Gastroesophageal sphincter (tissue), 4 donors: ENCODE results near the gene XXYLT1. TPM values are rescaled to one million over a fixed set of nuclear protein-coding genes. Genes with fewer than 3 reads are reported as not detected.
A peak's percentile ranks its signal among the peaks of the same experiment; 100 is the strongest.

ENCODE experiments used
- ATAC-seq: fragments of 150-250 bp; one replicate; pipeline ENCODE4 v1.9.1; 2016; ENCODE audit warnings: mild to moderate bottlenecking, moderate library complexity
- H3K27ac ChIP-seq, 4 donors: fragments of 200-600 bp; sonication (generic) in 3 of 4; 1 replicate in 3 of 4; 2 replicates in 1 of 4; pipeline ENCODE4 v1.5.1; 2016 to 2019
- H3K27me3 ChIP-seq: fragments of 200-600 bp; sonication (generic); one replicate; pipeline ENCODE4 v1.5.1; 2019
- H3K36me3 ChIP-seq, 2 donors: fragments of 200-600 bp; sonication (generic); one replicate each; pipeline ENCODE4 v1.5.1; 2019; ENCODE audit warnings: control low read depth in 1 of 2
- H3K4me1 ChIP-seq, 3 donors: fragments of 200-600 bp; sonication (generic); 1 replicate in 2 of 3; 2 replicates in 1 of 3; pipeline ENCODE4 v1.5.1; 2016 to 2019; ENCODE audit warnings: control low read depth in 2 of 3
- H3K4me3 ChIP-seq, 2 donors: fragments of 200-600 bp; sonication (generic); one replicate each; pipeline ENCODE4 v1.5.1; 2019; ENCODE audit warnings: mild to moderate bottlenecking in 1 of 2, moderate library complexity in 1 of 2
- H3K9me3 ChIP-seq, 3 donors: fragments of 200-600 bp; sonication (generic); one replicate each; pipeline ENCODE4 v1.5.1; 2017 to 2019; ENCODE audit warnings: control low read depth in 2 of 3
- EP300 ChIP-seq: sonication (generic); formaldehyde crosslinking; IDR thresholded peaks from one replicate; pipeline ENCODE4 v1.6.1; 2017; ENCODE audit warnings: antibody characterized with exemption, mild to moderate bottlenecking
- POLR2A ChIP-seq, 2 donors: fragments of 450-650 bp; IDR thresholded peaks; one replicate each; pipeline ENCODE4 v1.6.1; 2017; ENCODE audit warnings: antibody characterized with exemption in 2 of 2, mild to moderate bottlenecking in 2 of 2, moderate library complexity in 1 of 2
- POLR2AphosphoS5 ChIP-seq: sonication (generic); formaldehyde crosslinking; IDR thresholded peaks from one replicate; pipeline ENCODE4 v1.6.1; 2017; ENCODE audit warnings: antibody characterized with exemption
- WGBS, 2 donors: methylation state at CpG; one replicate each; pipeline ENCODE4 v1.1.5; 2018; ENCODE audit warnings: low coverage in 1 of 2; 5-methylcytosine and 5-hydroxymethylcytosine counted together
- total RNA-seq, 4 donors: library from RNA; depleted of rRNA; stranded (reverse); fragments of >200 nt; gene quantifications; one replicate each; pipeline ENCODE4 v1.1.0, GENCODE V29; 2016
- TF ChIP-seq, protein P1 (sequence below), 4 experiments: fragments of 200-600 bp in 2 of 4; fragments of 450-650 bp in 2 of 4; sonication (generic) in 1 of 4; IDR thresholded peaks; one replicate each; pipeline ENCODE4 v1.5.1; 2017 to 2019; ENCODE audit warnings: antibody characterized with exemption in 4 of 4, mild to moderate bottlenecking in 2 of 4, moderate library complexity in 2 of 4

XXYLT1 gene
- total RNA-seq, 4 donors from 2014 or later: 10.1 to 14.0 (median 12.5) TPM

DNA sequence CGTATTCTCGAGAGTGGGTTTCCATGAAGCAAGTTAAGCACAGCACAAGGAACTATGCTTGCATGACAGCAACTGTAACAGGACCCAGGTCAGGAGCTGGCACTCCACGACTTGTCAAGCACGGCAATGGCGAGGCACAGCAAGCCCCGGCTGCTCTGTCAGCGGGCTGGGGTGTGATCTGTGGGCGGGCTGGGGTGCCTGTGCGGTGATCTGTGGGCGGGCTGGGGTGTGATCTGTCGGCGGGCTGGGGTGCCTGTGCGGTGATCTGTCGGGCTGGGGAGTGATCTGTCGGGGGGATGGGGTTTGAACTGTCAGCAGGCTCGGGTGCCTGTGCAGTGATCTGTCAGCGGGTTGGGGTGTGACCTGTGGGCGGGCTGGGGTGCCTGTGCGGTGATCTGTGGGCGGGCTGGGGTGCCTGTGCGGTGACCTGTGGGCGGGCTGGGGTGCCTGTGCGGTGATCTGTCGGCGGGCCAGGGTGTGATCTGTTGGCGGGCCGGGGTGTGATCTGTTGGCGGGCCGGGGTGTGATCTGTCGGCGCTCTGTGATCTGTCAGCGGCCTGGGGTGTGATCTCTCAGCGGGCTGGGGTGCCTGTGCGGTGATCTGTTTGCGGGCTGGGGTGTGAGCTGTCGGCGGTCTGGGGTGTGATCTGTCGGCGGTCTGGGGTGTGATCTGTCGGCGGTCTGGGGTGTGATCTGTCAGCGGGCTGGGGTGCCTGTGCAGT is 205.7 kb downstream of the XXYLT1 start:
- no peaks in the 10 kb centered on the region for H3K9me3 ChIP-seq
- TF ChIP-seq POLR2A (IDR thresholded peaks at IDR 0.05) (no peak), EP300 (no peak), POLR2AphosphoS5 (no peak)
- TF ChIP-seq, protein P1, sequence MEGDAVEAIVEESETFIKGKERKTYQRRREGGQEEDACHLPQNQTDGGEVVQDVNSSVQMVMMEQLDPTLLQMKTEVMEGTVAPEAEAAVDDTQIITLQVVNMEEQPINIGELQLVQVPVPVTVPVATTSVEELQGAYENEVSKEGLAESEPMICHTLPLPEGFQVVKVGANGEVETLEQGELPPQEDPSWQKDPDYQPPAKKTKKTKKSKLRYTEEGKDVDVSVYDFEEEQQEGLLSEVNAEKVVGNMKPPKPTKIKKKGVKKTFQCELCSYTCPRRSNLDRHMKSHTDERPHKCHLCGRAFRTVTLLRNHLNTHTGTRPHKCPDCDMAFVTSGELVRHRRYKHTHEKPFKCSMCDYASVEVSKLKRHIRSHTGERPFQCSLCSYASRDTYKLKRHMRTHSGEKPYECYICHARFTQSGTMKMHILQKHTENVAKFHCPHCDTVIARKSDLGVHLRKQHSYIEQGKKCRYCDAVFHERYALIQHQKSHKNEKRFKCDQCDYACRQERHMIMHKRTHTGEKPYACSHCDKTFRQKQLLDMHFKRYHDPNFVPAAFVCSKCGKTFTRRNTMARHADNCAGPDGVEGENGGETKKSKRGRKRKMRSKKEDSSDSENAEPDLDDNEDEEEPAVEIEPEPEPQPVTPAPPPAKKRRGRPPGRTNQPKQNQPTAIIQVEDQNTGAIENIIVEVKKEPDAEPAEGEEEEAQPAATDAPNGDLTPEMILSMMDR (IDR thresholded peaks at IDR 0.05): no peak
- 37 to 46% methylated on average over 3 to 7 of the region's 42 CpGs for WGBS, 2 donors
- ATAC-seq: no peak
- H3K27me3 ChIP-seq: no peaks in the 10 kb centered on the region
- peaks cover 0 to 30% (median 5%) of the 10 kb centered on the region in 3 donors for H3K4me1 ChIP-seq
- peaks cover 0 to 17% of the 10 kb centered on the region in 2 donors for H3K36me3 ChIP-seq
- no peak overlapping the region for H3K4me3 ChIP-seq
- H3K27ac ChIP-seq: peak overlapping the region in 3 of 4 donors; percentile 56 to 67 (median 57)

- Histone ChIP-seq H3K27me3 (no peaks in the 10 kb centered on the region), H3K27ac (peak overlapping the region in 3 of 4 donors; percentile 56 to 67 (median 57)), H3K4me1 (peaks cover 0 to 30% (median 5%) of the 10 kb centered on the region in 3 donors), H3K4me3 (no peak overlapping the region), H3K9me3 (no peaks in the 10 kb centered on the region), H3K36me3 (peaks cover 0 to 13% of the 10 kb centered on the region in 2 donors)
- WGBS, 2 donors: 12 to 32% methylated on average over 4 to 7 of the region's 8 CpGs
- TF ChIP-seq POLR2A (IDR thresholded peaks at IDR 0.05): no peak
- TF ChIP-seq POLR2AphosphoS5: peak; percentile 40
- peak; percentile 13 for ATAC-seq
Observed at GRCh38 chr3:195064300-195064931, 206.5 kb downstream of the XXYLT1 start.

GRCh38 chr3:195063581-195064193 is 207.3 kb downstream of the XXYLT1 start:
- Histone ChIP-seq H3K9me3 (no peaks in the 10 kb centered on the region), H3K4me1 (peaks cover 0 to 30% (median 5%) of the 10 kb centered on the region in 3 donors), H3K4me3 (no peak overlapping the region), H3K27ac (peak overlapping the region in 2 of 4 donors; percentile 56 to 57), H3K36me3 (peaks cover 0 to 6% of the 10 kb centered on the region in 2 donors), H3K27me3 (no peaks in the 10 kb centered on the region)
- WGBS, 2 donors: 45 to 87% methylated on average over 2 to 5 of the region's 9 CpGs
- ATAC-seq: no peak
- TF ChIP-seq POLR2AphosphoS5: no peak
- no peak for TF ChIP-seq EP300
- TF ChIP-seq POLR2A (IDR thresholded peaks at IDR 0.05): no peak
- TF ChIP-seq, protein P1 (IDR thresholded peaks at IDR 0.05): no peak

DNA sequence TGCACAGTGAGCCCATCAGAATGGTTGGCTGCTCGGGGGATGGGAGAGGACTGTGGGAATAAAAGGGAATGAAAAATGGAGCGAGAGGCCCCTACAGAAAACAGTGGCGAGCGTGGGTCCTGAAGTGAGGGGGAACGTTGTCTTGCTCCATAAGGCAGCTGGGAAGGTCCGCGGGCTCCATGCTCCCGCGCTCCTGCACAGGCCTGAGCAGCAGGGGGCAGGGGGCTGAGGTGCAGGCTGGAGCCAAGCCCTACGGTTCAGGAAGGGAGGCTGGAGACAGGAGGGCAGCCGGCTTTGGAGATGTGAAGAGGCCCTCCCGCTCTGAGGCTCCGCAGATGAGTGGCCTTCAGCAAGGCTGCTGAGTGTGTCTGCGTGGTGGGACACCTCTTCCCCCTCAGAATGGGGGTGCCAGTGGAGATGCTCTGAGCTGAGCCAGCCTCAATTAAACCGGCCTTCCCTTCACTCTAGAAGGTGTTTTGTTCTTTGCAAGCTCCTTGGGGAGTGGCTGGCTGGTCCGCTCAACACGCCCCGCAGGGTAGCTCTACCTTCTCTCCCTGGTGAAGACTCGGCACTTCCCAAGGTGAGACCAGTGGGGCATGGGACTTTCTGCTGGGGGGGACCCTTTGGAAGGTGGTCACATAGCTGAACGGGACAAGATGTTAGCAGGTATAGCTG is 208.0 kb downstream of the XXYLT1 start:
- Histone ChIP-seq H3K27me3 (no peaks in the 10 kb centered on the region), H3K36me3 (peaks cover 0 to 3% of the 10 kb centered on the region in 2 donors), H3K4me3 (no peak overlapping the region), H3K9me3 (no peaks in the 10 kb centered on the region), H3K4me1 (peaks cover 0 to 30% (median 5%) of the 10 kb centered on the region in 3 donors), H3K27ac (no peak overlapping the region)
- TF ChIP-seq EP300: no peak
- no peak for TF ChIP-seq POLR2AphosphoS5
- no peak for TF ChIP-seq POLR2A (IDR thresholded peaks at IDR 0.05)
- no peak for ATAC-seq
- WGBS, 2 donors: 67 to 87% methylated on average over 1 to 9 of the region's 20 CpGs

GRCh38 chr3:195061756-195062655 is 209.0 kb downstream of the XXYLT1 start:
- H3K27me3 ChIP-seq: no peaks in the 10 kb centered on the region
- ATAC-seq: no peak
- H3K36me3 ChIP-seq: no peaks in the 10 kb centered on the region
- peaks cover 0 to 30% (median 5%) of the 10 kb centered on the region in 3 donors for H3K4me1 ChIP-seq
- TF ChIP-seq POLR2AphosphoS5 (no peak), EP300 (no peak), POLR2A (IDR thresholded peaks at IDR 0.05) (no peak)
- TF ChIP-seq, protein P1 (IDR thresholded peaks at IDR 0.05): no peak
- H3K27ac ChIP-seq: no peak overlapping the region
- H3K4me3 ChIP-seq: no peak overlapping the region
- WGBS, 2 donors: 86% methylated on average over 15 of the region's 36 CpGs; no CpG with 5 or more reads in 1 of the 2 donors
- H3K9me3 ChIP-seq: no peaks in the 10 kb centered on the region
